ENCODE data around the gene ZNF501. TPM values are rescaled to one million over a fixed set of nuclear protein-coding genes. Genes with fewer than 3 reads are reported as not detected.
A peak's percentile ranks its signal among the peaks of the same experiment; 100 is the strongest.

Gene ZNF501
- total RNA-seq, 4 donors from 2014 or later: 1.1 to 5.8 (median 3.6) TPM

GRCh38 chr3:44712455-44713075 is 16.9 kb upstream of the ZNF501 start, which contains the start of gene ZNF502:
ZNF502 (plus strand) TSS chr3:44712660; CDS start chr3:44720262, 7,602 bp downstream.
- peak; percentile 80 to 96 for DNase-seq (ENCODE audit: low spot score in 2 of 2)
- TF ChIP-seq POLR2A (IDR thresholded peaks at IDR 0.05): no peak
- TF ChIP-seq CTCF (IDR thresholded peaks at IDR 0.05): no peak
- peak within 1 kb of the TSS; percentile 74 for H3K4me3 ChIP-seq (ENCODE audit: low read depth, poor library complexity, severe bottlenecking)
- intact Hi-C loops (cut with DNase I; ENCODE audit: low total_unique reads): no loop called here
- WGBS, 2 donors: 1 to 3% methylated on average over 32 of the region's 36 CpGs

- DNase-seq (ENCODE audit: low spot score in 2 of 2): no peak
- no peak overlapping the region for H3K4me3 ChIP-seq (ENCODE audit: low read depth, poor library complexity, severe bottlenecking)
- TF ChIP-seq POLR2A (IDR thresholded peaks at IDR 0.05) (no peak), CTCF (IDR thresholded peaks at IDR 0.05) (no peak)
- intact Hi-C loops (cut with DNase I; ENCODE audit: low total_unique reads): no loop called here
- 98% methylated on average over 10 of the region's 10 CpGs for WGBS, 2 donors
These were observed 8.0 kb upstream of the ZNF501 start for GRCh38 chr3:44721231-44722102.

GRCh38 chr3:44722103-44722401 is 7.4 kb upstream of the ZNF501 start:
- no peak overlapping the region for H3K4me3 ChIP-seq (ENCODE audit: low read depth, poor library complexity, severe bottlenecking)
- 100% methylated on average over 1 of the region's 1 CpG for WGBS, 2 donors
- DNase-seq (ENCODE audit: low spot score in 2 of 2): no peak
- intact Hi-C loops (cut with DNase I; ENCODE audit: low total_unique reads): no loop called here
- TF ChIP-seq CTCF (IDR thresholded peaks at IDR 0.05): no peak
- TF ChIP-seq POLR2A (IDR thresholded peaks at IDR 0.05): no peak

GRCh38 chr3:44734646-44735168 is 5.3 kb downstream of the ZNF501 start:
- 96 to 98% methylated on average over 3 of the region's 3 CpGs for WGBS, 2 donors
- TF ChIP-seq CTCF (IDR thresholded peaks at IDR 0.05) (no peak), POLR2A (IDR thresholded peaks at IDR 0.05) (no peak)
- H3K4me3 ChIP-seq (ENCODE audit: low read depth, poor library complexity, severe bottlenecking): no peak overlapping the region
- no peak for DNase-seq (ENCODE audit: low spot score in 2 of 2)
- intact Hi-C loops (cut with DNase I; ENCODE audit: low total_unique reads): no loop called here

- no peak for DNase-seq (ENCODE audit: low spot score in 2 of 2)
- TF ChIP-seq CTCF (IDR thresholded peaks at IDR 0.05): no peak
- TF ChIP-seq POLR2A (IDR thresholded peaks at IDR 0.05): no peak
- H3K4me3 ChIP-seq (ENCODE audit: low read depth, poor library complexity, severe bottlenecking): peak overlapping the region; percentile 84
- intact Hi-C loops (cut with DNase I; ENCODE audit: low total_unique reads): no loop called here
- 1 to 4% methylated on average over 15 of the region's 15 CpGs for WGBS, 2 donors
These were observed 31.6 kb downstream of the ZNF501 start for GRCh38 chr3:44761101-44761423.

Data from lower leg skin (tissue), 4 donors.